8988T (cell line): ENCODE data around the gene FAM83G.
A peak's percentile ranks its signal among the peaks of the same experiment; 100 is the strongest.

Experiments
- DNase-seq: peaks from one replicate; pipeline ENCODE4 v3.0.0; 2011

FAM83G gene

DNA sequence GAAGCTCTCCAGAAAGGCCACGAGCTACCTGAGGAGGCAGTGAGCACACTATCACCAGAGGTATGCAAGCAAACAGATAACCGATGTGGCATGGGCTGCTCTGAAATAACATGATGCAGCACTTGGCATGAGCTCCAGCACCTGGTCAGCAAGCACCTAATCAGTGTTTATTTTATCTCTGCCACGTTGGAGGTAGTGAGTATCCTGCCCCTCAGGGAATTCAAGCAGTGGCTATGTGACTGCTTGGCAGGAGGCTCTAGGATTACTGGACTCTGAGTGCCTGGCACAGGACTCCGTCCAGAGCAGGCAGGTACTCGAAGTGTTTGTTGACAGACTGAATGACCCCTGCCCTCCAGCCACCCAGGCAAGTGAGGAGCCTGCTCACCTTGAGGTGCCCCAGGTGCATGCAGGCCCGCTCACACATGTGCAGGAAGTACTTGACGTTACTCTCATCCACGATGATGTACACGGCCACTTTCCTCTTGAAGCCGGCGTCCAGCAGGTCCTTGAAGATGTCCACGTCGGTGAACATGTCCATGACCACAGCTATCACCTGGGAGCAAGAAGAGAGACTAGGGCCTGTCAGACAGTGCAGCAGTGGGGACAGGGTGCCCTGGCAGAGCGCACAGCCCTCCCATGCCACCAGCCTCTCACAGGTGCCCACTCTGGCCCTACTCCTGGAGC lies 16.6 kb downstream of the FAM83G start:
- DNase-seq = no peak

DNA sequence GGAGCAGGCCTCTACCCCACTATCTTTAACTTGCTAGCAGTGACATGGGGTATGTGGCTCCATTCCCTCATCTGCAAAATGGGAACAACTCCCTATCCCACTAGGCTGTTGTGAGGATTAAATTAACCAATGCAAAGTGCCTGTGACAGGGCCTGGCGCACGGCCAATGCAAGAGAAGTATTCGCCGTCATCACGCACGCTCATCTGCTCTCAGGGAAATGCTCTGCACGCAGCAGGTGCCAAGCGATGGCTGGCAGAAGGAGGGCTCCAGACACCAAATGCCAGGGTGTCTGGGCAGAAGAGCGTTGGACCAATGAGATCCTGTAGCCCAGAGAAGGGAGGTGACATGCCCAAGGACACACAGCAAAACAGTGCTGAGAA lies 17.3 kb downstream of the FAM83G start:
- no peak for DNase-seq

DNA sequence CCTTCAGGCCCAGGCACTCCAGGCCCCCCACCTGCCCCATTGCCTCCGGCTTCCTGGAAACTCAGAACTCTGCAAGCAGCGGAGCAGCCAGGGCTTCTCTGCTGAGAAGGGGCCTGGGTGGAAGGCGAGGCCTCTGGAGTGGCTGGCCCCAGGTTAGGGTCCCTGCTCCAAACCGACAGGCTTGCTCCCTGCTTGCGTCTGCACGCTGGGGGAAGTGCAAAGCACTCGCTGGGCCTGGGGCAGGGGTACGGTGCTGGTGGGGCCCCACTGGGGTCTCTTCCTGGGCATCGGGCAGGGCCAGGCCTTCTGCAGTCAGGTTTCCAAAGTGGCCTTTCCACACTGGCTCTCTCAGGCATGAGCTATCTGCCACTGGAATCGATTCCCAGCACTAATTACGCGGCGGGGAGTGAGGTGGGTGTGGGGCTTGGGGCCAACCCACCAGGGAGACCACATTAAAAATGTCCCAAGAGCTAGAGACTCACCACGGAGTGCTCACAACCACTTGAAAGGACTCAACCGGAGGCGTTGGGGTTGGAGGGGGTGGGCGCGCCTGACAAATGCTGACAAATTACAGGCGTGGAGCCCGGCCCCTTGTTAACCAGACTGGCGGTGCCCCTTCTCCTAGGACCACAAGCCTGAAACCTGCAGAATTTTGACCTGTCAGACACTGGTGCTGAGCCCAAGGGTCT lies 17.9 kb downstream of the FAM83G start:
- no peak for DNase-seq

DNA sequence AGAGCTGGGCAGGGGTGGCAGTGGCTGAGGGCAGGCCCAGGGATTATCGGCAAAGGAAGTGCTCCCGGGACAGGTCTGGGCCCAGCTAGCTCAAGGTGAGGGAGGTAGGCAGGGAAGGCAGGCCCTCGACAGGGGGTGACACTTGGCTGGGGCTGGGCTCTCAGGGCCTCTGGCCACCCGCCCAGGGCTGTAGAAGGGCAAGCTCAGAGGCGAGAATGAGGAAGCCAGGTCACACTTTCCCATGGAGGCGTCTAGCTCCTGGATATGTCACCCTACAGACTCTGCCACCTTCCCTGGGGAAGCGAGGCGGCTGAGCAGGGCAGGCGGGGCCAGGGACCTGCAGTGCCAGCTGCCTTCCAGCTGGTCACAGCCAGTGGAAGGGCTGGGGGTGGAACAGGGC lies 19.1 kb downstream of the FAM83G start:
- DNase-seq = no peak

DNA sequence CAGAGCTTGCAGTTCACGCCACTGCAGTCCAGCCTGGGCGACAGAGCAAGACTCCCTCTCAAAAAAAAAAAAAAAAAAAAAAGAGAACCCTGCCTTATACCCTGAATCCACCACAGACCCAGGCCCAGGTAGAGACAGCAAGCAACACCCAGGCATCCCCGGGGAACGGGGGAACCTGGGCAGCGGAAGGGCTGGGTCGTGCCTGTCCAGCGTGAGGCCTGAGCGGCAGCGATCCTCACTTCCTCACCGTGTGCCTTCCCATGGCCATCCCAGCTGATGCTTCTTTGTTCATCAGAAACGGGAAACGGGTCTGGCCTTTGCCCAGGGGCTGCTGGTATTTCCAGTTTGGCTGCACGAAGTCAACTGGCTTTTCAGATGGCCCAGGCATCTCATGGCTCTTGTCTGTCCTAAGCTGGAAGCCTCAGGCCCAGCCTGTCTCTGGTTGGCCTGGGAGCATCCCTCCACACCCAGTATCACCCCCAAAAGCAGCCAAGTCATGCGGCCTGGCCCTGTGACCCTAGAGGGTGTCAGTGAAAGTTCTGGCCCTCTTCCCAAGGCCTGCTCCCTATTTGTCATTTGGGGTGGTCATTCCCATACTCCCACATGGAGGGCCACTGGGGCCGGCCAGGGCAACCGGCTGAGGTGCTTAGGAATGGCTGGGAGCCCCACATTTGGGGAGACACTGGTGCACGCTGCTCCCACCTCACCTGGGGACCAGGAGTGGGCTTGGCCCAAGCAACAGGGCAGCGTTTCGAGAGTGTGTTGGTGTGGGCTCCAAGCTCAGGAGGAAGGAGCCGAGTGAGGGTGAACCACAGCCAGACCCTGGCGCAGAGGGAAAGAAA lies 20.1 kb downstream of the FAM83G start:
- no peak for DNase-seq

DNA sequence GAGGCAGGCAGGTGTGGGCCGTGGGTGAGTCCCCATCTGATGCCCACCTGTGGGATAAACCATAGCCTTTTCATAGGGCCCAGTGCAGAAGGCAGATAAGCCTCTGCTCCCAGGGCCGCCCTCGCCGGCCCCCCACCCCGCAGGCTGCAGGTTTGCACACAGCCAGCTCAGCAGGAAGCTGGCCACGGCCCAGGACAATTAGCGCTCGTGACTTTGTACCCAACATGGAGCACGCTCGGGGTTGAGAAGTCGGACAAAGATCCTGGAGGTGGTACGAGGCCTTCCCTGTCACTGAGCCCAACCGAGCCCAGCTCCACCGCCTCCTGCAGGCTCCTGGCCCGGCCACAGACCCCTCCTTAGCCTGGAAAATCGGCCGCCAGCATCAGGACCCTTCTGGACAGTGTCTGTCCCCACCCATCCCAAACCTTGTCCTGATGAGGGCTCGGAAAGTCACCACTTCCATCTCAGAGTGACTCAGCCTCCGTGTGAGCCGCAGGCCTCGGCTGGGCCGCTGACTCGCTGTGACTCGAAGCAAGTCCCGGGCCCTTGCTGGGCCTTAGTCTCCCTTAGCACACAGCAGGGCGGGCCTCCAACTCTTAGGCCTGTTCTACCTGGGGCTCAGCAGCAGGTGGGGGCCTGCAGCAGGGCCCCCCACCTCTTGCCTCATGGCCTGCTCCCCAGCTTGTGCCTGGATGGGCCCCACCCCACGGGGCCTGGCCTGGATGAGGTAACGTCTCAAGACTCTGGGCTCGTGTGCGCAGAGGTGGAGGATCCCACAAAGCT lies 22.7 kb downstream of the FAM83G start:
- DNase-seq = peak; percentile 87

DNA sequence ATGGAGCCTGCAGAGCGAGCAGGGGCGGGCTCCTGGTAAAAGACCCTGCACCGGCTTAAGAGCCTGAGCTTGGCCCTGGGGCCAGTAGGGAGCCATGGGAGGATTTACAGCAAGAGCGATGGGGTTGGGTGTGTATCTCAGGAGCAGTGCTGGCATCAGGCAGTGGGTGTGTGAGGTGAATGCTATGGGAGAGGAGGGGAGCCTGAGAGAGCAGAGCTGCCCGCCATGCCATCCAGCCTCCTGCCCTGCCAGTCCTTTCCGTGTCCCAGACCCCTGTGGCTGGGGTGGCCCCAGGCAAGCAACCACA lies 23.3 kb downstream of the FAM83G start:
- DNase-seq = no peak

DNA sequence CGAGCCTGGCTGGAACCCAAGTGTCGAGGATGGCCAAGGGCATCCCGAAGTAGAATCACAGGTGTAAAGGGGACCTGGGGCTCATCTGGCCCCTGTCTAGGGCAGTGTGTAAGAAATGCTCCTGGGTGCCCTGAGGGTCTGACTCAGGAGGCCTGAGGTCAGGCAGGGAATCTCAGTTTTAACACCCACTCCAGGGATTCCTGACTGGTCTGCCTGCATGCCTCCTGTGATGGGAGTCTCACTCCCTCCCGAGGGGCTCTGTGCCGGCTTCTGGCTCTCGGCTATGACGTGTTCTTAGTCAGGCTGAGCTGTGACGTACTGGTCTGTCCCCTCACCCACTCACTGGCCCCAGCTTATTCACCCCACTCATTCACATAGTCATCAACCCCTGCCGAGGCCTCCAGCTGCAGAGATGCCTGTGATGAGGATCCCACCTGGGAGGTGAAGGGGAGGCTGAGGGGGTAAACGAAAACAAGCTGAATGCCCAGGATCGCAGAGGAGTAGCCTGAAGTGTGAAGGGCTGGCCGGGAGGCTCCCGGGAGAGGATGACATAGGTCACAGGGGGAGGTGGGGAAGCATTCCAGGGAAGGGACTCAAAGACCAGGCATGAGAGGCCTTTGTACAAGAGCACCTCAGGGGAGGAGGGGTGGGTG lies 23.8 kb downstream of the FAM83G start:
- no peak for DNase-seq

DNA sequence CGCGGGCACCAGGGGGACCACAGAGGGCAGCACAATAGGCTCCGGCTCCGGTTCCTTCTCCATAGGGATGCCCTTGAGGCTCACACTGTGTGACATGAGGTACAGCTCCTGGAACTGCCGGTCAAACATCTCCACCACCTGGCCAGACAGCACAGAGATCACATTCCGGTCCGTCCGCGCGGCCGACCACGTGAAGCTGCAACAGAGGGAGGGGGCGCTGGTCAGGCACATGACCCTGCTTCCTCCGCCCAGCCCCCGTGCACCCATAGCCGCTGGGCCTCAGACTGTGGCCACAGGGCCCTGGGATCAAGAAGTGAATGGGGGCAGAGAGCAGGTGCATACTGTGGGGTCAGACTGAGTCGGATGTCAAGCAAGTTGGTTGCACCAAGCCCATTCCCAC lies 25.9 kb downstream of the FAM83G start:
- no peak for DNase-seq

DNA sequence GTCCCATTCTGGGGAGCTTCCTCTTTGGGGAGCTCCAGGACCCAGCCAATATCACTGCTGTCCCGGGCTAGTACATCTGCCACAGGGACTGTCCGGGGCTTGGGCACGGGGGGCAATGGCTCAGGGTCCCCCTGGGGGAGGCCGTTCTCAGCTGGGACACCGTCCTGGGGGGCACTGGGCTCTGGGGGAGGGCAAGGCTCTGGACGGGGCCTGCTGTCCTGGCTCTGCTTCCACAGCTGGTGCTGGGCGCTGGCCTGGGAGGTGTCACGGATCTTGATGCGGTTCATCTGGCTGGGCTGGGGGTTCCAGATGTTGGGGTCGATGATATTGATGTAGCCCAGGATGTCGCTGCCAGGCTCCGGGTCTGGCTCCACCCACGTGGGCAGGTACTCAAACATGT lies 26.5 kb downstream of the FAM83G start:
- DNase-seq = no peak

DNA sequence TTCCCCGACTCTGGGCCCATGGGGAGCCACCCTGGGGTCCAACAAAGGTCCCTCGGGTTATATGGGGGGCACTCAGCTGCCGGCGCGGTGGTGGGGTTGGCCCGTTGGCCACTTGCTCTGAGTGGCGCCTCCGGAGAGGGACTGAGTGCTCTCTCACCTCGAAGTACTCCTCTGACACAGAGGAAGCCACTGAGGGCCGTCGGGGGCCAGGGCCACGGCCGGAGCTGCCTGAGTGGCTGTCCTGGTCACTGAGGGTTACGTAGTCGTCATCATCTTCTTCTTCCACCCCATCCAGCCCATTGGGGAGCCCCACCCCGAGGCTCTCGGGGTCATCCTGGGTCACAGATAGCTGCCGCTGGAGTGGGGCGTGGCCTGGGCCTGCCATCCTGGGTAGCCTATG lies 26.9 kb downstream of the FAM83G start:
- no peak for DNase-seq

DNA sequence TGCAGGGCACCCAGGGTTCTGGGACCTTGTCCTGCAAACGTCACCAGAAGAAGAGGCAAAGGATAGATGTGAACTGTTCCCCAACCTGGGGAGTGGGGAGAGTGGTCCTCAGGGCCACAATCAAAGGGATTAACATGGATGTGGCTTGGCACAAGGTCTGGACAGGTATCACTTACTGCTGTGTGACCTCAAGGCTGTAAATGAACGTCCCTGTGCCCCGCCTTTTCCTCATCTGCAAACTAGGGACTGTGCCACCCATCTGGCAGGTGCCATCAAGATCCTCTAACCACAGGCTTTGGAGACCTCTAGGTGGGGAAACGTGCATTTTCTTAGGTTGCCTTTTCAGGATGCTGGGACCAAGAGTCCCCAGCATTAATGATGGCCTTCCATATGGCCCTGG lies 27.5 kb downstream of the FAM83G start:
- no peak for DNase-seq

DNA sequence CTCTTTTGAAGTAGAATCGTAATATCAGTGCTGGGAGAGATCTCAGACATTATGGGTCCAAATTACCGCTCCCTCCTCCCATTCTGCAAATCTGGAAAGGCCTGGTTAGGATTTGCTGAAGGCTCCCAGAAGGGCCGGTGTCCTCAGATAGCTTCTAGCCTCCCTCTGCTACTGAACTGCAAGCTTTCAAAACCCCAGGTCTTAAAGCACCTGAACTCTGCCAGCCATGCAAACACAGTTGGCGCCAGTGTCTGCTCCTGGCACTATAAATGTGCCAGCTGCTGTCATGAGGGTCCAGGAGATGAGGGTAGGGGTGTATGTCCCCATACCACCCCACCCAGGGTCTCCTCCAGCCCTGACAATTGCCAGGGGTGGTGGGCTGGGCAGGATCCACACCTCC lies 28.4 kb downstream of the FAM83G start:
- DNase-seq = no peak

DNA sequence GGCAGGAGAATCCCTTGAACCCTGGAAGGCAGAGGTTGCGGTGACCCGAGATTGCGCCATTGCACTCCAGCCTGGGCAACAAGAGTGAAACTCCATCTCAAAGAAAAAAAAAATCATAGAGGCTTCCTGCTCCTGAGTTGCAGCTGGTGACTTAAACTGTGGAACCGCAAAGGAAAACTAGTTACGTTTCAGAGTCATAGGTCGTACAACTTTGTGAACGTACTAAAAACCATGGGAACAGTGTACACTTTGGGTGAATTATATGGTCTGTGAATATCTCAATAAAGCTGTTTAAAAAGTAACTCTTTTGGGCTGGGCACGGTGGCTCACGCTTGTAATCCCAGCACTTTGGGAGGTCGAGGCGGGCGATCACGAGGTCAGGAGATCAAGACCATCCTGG lies 29.0 kb downstream of the FAM83G start:
- no peak for DNase-seq

DNA sequence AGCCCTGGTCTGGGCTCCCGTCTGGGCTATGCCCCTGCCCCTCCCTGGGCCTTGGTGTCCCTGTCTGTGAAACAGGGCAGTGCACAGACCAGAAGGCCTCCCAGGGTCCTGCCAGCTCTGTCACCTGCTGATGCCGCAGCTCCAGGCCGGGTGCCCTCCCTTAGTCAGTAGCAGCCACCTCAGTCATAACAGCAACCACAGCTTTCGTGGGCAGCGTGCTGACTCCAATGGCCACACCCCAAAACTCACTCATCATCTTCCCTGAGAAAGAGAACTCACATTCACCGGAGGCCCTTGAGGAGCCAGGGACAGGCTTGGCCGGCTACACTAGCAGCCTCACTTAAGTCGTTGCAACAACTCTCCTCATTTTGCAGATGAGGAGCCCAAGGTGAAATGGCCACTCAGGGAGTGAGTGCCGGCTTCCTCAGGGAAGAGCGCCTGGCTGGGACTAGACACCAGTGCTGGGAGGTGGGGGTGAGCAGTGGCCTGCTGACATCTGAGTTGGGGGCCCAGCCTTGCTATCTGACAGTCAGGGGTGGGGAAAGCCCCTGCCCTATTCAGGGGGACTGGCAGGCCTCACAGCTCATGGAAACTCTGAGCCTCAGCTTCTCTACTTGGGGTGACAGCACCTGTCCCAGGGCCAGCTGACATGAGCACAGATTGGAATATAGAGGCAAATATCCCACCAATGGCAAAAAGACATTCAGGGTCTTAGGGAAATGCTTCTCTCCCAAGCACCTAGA lies 30.0 kb downstream of the FAM83G start:
- no peak for DNase-seq

DNA sequence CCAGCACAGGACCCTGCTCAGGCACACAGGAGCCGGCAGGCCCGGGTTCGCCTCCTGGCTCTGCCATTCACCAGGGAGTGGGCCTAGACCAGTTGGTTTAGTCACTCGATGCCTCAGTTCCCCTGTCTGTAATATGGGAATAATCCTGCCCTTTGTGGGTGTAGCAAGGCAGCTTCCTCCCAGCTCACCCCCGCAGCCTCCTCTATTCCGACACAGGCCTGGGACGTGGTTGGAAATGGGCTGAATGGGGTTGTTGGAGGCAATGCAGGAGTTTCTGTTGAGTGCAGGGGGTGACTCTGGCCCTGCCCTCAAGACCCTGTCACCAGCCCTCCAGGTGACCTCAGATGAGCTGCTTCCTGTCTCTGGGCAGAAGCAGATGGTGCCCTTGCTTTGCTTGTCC lies 32.8 kb downstream of the FAM83G start:
- DNase-seq = no peak

DNA sequence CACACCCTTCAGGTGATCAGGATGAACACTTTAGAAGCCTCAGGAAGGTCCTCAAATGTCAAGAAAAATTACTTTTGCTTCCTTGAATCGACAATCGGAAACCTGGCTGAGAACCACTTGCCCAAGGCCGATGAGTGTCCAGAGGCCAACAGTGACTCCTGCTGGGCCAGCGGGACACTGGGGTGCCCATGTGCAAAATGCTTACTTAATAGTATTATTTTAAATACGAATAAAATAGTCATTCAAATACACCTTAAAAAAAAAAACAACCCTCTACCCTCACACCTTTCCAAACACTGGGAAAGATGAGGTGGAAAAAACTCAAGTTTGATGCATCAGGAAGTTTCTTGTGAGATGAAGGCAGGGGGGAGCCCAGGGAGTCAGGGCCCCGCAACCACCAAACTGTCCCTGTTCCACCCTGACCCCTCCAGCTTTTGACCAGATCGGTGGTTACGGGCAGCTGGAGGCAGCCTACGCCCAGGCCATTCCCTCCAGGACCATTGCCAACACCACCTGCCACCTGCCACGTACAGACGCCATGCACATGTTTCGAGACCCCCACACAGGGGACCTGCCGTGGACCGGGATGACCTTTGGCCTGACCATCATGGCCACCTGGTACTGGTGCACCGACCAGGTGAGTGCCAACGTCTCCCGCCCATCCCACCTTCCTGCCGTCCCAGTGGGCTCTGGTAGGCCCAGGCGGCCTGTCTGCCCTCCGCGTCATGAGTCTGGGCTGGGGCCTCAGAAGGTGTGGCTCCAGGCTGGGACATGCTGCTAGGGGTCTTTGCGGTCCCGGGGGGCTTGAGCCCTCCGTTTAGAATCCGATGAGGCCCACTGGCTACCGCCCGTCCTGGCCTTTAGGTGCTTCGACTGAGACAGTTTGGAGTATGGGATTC lies 33.7 kb downstream of the FAM83G start:
- no peak for DNase-seq

DNA sequence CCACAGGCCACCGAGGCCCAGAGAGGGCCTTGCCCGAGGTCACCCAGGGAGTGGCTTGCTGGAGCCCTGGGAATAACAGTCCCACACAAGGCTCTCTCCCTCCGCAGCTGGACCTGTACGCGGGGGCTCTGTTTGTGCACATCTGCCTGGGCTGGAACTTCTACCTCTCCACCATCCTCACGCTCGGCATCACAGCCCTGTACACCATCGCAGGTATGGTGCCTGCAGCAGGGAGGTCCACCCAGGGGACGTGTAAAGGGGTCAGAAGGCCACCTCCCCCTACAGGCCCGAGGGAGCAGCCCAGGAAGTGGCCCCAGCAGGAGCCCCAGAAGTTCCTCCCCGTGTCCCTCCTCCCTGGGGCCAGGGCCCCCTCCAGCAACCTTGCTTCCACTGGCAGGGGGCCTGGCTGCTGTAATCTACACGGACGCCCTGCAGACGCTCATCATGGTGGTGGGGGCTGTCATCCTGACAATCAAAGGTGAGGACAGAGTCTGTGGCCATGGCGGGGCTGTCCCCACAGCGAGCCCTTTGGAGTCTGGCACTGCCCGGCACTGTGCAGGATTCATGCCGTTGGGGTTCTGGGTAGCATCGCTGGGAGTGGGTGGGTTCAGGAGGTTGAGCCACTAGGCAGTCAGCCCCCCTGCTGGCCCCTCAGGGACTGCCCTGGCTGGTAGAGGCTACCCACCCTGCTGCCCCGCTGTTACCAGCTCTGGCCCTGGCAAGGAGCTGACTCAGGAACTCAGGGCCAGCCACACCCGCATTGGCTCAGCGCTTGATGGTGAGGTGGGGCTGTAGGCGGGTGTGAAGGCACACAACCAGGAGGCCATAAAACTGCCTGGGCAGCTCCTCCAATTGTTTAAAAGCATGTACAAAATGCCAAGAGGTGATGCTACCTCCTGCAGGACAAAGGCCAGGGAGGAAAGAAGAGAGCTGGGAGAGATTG lies 35.3 kb downstream of the FAM83G start:
- no peak for DNase-seq

DNA sequence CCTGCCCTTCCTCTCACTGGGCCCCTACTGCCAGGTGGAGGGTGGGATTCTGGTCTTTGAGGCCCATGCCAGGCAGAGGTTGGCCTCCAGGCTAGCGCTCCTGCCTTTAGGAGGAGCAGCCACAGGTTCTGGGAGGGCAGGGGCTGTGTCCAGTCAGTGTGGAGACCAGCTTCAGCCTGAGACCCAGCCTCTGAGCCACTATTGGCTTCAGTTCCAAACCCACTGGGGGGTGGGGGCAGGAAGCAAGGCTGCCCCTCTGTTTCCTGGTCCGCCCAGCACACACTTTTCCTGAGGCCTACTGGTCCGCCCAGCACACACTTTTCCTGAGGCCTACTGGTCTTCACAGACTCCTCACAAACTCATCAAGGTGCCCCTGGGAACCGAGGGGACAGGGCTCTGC lies 36.2 kb downstream of the FAM83G start:
- DNase-seq = no peak

DNA sequence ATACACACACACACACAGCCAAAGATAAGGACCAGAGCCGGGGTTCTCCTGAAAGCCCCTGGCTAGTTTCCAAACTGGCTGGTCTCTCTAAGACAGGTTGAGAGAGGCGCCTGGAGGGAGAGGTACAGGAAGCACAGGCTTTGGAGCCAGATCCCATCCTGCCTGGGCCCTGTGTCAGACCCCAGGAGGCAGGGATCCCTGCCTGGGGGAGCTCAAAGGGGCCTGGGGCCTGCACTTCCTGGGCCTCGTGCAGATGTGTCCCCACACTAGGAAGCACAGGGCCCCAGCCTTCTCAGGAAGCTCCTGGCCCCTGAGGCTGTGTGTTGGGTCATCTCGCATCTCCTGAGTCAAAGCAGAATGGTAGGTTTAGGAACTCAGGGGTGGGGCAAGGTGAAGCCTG lies 36.6 kb downstream of the FAM83G start:
- no peak for DNase-seq
